GM12878 (cell line): ENCODE data around the gene UTF1.

Experiments used
- BACH1 ChIP-seq: fragments of 450-650 bp; IDR thresholded peaks from 2 replicates; pipeline ENCODE4 v1.6.1; 2017; ENCODE audit warnings: mild to moderate bottlenecking, borderline replicate concordance
- CREB1 ChIP-seq: IDR thresholded peaks from 2 replicates; pipeline ENCODE4 v1.6.1; 2012; ENCODE audit warnings: low read depth, mild to moderate bottlenecking, inconsistent platforms
- FOXK2 ChIP-seq: fragments of 450-650 bp; IDR thresholded peaks from 2 replicates; pipeline ENCODE4 v1.6.1; 2017; ENCODE audit warnings: mild to moderate bottlenecking, moderate library complexity
- NFIC ChIP-seq: IDR thresholded peaks from 2 replicates; pipeline ENCODE4 v1.6.1; 2012; ENCODE audit warnings: low read depth, mild to moderate bottlenecking, inconsistent platforms, low read length, moderate library complexity
- RCOR1 ChIP-seq: conservative IDR thresholded peaks from 2 replicates; pipeline ENCODE4 v1.6.1; 2012; ENCODE audit warnings: low read depth, low read length, improper control_type of control experiment
- SP1 ChIP-seq: IDR thresholded peaks from one replicate; pipeline ENCODE4 v1.6.1; 2011; ENCODE audit warnings: low read depth, low read length
- SUZ12 ChIP-seq: fragments of 200-600 bp; sonication (generic); IDR thresholded peaks from one replicate; pipeline ENCODE4 v1.6.1; 2018; ENCODE audit warnings: antibody characterized with exemption, mild to moderate bottlenecking; ENCODE audit not compliant: unreplicated experiment
- ZNF274 ChIP-seq: IDR thresholded peaks from one replicate; pipeline ENCODE4 v1.8.0; 2011; ENCODE audit not compliant: insufficient read length, insufficient read depth
- TF ChIP-seq, protein P1 (sequence below), 3 experiments: IDR thresholded peaks in 2 of 3; conservative IDR thresholded peaks in 1 of 3; 2 replicates each; pipeline ENCODE4 v1.5.1; 2011; ENCODE audit warnings: low read depth in 3 of 3, low read length in 3 of 3, mild to moderate bottlenecking in 3 of 3, control low read depth in 2 of 3, moderate library complexity in 2 of 3, inconsistent platforms in 1 of 3, mixed read lengths in 1 of 3; ENCODE audit not compliant: control insufficient read depth in 2 of 3, insufficient read depth in 1 of 3; ENCODE audit errors: extremely low read depth in 1 of 3
- TF ChIP-seq, protein P2 (sequence below): fragments of 450-650 bp; formaldehyde crosslinking; IDR thresholded peaks from 2 replicates; pipeline ENCODE4 v1.5.0; 2022; ENCODE audit warnings: mild to moderate bottlenecking, missing genetic modification characterization
- TF ChIP-seq, protein P3 (sequence below): IDR thresholded peaks from 2 replicates; pipeline ENCODE4 v1.6.1; 2011; ENCODE audit warnings: borderline replicate concordance, low read depth, mild to moderate bottlenecking, moderate library complexity, mixed read lengths, low read length; ENCODE audit not compliant: insufficient read depth; ENCODE audit errors: extremely low read length
- TF ChIP-seq, protein P4 (sequence below): fragments of 450-650 bp; IDR thresholded peaks from 2 replicates; pipeline ENCODE4 v1.6.1; 2017; ENCODE audit warnings: mild to moderate bottlenecking, moderate library complexity

DNA sequence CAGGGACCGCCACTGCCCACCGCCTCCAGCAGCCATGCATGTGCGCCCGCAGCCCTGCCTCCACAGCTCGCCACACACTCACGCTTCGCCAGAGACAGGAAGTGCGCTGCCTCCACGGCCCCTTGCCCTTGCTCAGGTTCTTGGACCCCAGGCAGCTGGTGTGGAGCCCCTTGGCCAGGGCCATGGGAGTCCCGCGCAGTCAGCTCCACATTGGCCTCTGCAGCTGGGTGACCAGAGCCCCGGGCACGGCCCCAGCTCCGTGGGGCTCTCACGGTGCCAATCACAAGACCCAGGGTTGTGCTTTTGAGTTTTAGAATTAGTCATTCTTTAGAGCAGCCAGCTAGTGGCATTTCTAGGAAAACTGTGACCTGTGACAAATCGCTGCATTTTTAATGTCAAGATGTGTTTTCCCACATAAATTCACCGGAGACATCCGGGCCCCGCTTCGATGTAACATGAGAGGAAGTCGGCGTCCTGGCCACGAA lies 4.3 kb upstream of the UTF1 start:
- TF ChIP-seq, protein P1, sequence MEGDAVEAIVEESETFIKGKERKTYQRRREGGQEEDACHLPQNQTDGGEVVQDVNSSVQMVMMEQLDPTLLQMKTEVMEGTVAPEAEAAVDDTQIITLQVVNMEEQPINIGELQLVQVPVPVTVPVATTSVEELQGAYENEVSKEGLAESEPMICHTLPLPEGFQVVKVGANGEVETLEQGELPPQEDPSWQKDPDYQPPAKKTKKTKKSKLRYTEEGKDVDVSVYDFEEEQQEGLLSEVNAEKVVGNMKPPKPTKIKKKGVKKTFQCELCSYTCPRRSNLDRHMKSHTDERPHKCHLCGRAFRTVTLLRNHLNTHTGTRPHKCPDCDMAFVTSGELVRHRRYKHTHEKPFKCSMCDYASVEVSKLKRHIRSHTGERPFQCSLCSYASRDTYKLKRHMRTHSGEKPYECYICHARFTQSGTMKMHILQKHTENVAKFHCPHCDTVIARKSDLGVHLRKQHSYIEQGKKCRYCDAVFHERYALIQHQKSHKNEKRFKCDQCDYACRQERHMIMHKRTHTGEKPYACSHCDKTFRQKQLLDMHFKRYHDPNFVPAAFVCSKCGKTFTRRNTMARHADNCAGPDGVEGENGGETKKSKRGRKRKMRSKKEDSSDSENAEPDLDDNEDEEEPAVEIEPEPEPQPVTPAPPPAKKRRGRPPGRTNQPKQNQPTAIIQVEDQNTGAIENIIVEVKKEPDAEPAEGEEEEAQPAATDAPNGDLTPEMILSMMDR (IDR thresholded peaks at IDR 0.05 in 2 of 3, conservative IDR thresholded peaks at IDR 0.05 in 1 of 3; ENCODE audit: control insufficient read depth in 2 of 3, extremely low read depth in 1 of 3, insufficient read depth in 1 of 3, low read depth in 3 of 3, low read length in 3 of 3) = no peak
- TF ChIP-seq RCOR1 (no peak), ZNF274 (no peak), SP1 (no peak), SUZ12 (no peak), FOXK2 (no peak), BACH1 (no peak), NFIC (no peak), CREB1 (no peak)
- TF ChIP-seq, protein P2, sequence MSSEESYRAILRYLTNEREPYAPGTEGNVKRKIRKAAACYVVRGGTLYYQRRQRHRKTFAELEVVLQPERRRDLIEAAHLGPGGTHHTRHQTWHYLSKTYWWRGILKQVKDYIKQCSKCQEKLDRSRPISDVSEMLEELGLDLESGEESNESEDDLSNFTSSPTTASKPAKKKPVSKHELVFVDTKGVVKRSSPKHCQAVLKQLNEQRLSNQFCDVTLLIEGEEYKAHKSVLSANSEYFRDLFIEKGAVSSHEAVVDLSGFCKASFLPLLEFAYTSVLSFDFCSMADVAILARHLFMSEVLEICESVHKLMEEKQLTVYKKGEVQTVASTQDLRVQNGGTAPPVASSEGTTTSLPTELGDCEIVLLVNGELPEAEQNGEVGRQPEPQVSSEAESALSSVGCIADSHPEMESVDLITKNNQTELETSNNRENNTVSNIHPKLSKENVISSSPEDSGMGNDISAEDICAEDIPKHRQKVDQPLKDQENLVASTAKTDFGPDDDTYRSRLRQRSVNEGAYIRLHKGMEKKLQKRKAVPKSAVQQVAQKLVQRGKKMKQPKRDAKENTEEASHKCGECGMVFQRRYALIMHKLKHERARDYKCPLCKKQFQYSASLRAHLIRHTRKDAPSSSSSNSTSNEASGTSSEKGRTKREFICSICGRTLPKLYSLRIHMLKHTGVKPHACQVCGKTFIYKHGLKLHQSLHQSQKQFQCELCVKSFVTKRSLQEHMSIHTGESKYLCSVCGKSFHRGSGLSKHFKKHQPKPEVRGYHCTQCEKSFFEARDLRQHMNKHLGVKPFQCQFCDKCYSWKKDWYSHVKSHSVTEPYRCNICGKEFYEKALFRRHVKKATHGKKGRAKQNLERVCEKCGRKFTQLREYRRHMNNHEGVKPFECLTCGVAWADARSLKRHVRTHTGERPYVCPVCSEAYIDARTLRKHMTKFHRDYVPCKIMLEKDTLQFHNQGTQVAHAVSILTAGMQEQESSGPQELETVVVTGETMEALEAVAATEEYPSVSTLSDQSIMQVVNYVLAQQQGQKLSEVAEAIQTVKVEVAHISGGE = no peak
- TF ChIP-seq, protein P3, sequence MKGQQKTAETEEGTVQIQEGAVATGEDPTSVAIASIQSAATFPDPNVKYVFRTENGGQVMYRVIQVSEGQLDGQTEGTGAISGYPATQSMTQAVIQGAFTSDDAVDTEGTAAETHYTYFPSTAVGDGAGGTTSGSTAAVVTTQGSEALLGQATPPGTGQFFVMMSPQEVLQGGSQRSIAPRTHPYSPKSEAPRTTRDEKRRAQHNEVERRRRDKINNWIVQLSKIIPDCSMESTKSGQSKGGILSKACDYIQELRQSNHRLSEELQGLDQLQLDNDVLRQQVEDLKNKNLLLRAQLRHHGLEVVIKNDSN = no peak
- TF ChIP-seq, protein P4, sequence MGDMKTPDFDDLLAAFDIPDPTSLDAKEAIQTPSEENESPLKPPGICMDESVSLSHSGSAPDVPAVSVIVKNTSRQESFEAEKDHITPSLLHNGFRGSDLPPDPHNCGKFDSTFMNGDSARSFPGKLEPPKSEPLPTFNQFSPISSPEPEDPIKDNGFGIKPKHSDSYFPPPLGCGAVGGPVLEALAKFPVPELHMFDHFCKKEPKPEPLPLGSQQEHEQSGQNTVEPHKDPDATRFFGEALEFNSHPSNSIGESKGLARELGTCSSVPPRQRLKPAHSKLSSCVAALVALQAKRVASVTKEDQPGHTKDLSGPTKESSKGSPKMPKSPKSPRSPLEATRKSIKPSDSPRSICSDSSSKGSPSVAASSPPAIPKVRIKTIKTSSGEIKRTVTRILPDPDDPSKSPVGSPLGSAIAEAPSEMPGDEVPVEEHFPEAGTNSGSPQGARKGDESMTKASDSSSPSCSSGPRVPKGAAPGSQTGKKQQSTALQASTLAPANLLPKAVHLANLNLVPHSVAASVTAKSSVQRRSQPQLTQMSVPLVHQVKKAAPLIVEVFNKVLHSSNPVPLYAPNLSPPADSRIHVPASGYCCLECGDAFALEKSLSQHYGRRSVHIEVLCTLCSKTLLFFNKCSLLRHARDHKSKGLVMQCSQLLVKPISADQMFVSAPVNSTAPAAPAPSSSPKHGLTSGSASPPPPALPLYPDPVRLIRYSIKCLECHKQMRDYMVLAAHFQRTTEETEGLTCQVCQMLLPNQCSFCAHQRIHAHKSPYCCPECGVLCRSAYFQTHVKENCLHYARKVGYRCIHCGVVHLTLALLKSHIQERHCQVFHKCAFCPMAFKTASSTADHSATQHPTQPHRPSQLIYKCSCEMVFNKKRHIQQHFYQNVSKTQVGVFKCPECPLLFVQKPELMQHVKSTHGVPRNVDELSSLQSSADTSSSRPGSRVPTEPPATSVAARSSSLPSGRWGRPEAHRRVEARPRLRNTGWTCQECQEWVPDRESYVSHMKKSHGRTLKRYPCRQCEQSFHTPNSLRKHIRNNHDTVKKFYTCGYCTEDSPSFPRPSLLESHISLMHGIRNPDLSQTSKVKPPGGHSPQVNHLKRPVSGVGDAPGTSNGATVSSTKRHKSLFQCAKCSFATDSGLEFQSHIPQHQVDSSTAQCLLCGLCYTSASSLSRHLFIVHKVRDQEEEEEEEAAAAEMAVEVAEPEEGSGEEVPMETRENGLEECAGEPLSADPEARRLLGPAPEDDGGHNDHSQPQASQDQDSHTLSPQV = no peak
